GM12878 (cell line): ENCODE data around the gene PNMT. TPM values are rescaled to one million over a fixed set of nuclear protein-coding genes. Genes with fewer than 3 reads are reported as not detected.

Experiments used
- BACH1 ChIP-seq: fragments of 450-650 bp; IDR thresholded peaks from 2 replicates; pipeline ENCODE4 v1.6.1; 2017; ENCODE audit warnings: mild to moderate bottlenecking, borderline replicate concordance
- BCL11A ChIP-seq: IDR thresholded peaks from 2 replicates; pipeline ENCODE4 v1.6.1; 2011; ENCODE audit warnings: low read depth, low read length
- CBFB ChIP-seq: IDR thresholded peaks from 2 replicates; pipeline ENCODE4 v1.6.1; 2016; ENCODE audit warnings: antibody characterized with exemption, low read depth
- CBX3 ChIP-seq: fragments of 200-600 bp; sonication (generic); IDR thresholded peaks from 2 replicates; pipeline ENCODE4 v1.6.1; 2016; ENCODE audit warnings: low read depth, borderline replicate concordance
- CBX5 ChIP-seq: sonication (generic); IDR thresholded peaks from 2 replicates; pipeline ENCODE4 v1.6.1; 2016; ENCODE audit warnings: low read depth, moderate library complexity, mild to moderate bottlenecking, inconsistent platforms
- CEBPB ChIP-seq, 2 experiments: fragments of 150-350 bp in 1 of 2; IDR thresholded peaks; 2 replicates each; pipeline ENCODE4 v1.6.1; 2012 to 2014; ENCODE audit warnings: low read depth in 2 of 2, low read length in 2 of 2, borderline replicate concordance in 1 of 2, inconsistent platforms in 1 of 2
- CHD2 ChIP-seq: IDR thresholded peaks from 2 replicates; pipeline ENCODE4 v1.6.1; 2011; ENCODE audit warnings: low read depth, low read length, improper control_type of control experiment, borderline replicate concordance
- CHD4 ChIP-seq: fragments of 200-600 bp; sonication (generic); IDR thresholded peaks from 2 replicates; pipeline ENCODE4 v1.6.1; 2016; ENCODE audit warnings: mild to moderate bottlenecking
- CREM ChIP-seq: IDR thresholded peaks from 2 replicates; pipeline ENCODE4 v1.6.1; 2014; ENCODE audit warnings: antibody characterized with exemption, low read depth
- EED ChIP-seq: sonication (generic); IDR thresholded peaks from 2 replicates; pipeline ENCODE4 v1.6.1; 2016; ENCODE audit warnings: antibody characterized with exemption, low read depth
- IRF4 ChIP-seq: IDR thresholded peaks from 2 replicates; pipeline ENCODE4 v1.6.1; 2011; ENCODE audit warnings: low read depth, low read length
- JUNB ChIP-seq: IDR thresholded peaks from 2 replicates; pipeline ENCODE4 v1.6.1; 2016; ENCODE audit warnings: antibody characterized with exemption, mild to moderate bottlenecking
- MLLT1 ChIP-seq: fragments of 450-650 bp; IDR thresholded peaks from 2 replicates; pipeline ENCODE4 v1.6.1; 2016; ENCODE audit warnings: mild to moderate bottlenecking
- NR2F1 ChIP-seq: fragments of 450-650 bp; conservative IDR thresholded peaks from 2 replicates; pipeline ENCODE4 v1.6.1; 2017; ENCODE audit warnings: mild to moderate bottlenecking
- PAX5 ChIP-seq: IDR thresholded peaks from 2 replicates; pipeline ENCODE4 v1.6.1; 2011; ENCODE audit warnings: low read depth, low read length, borderline replicate concordance
- PAX8 ChIP-seq: fragments of 450-650 bp; IDR thresholded peaks from 2 replicates; pipeline ENCODE4 v1.6.1; 2017; ENCODE audit warnings: mild to moderate bottlenecking, moderate library complexity
- POLR2A ChIP-seq: IDR thresholded peaks from 2 replicates; pipeline ENCODE4 v1.6.1; 2011; ENCODE audit warnings: low read depth, mild to moderate bottlenecking, low read length
- RB1 ChIP-seq: fragments of 450-650 bp; formaldehyde crosslinking; IDR thresholded peaks from 2 replicates; pipeline ENCODE4 v1.6.1; 2017; ENCODE audit warnings: mild to moderate bottlenecking, borderline replicate concordance
- RBBP5 ChIP-seq: fragments of 200-600 bp; sonication (generic); conservative IDR thresholded peaks from 2 replicates; pipeline ENCODE4 v1.6.1; 2016
- RFX5 ChIP-seq: IDR thresholded peaks from 2 replicates; pipeline ENCODE4 v1.6.1; 2011; ENCODE audit warnings: low read depth, low read length, improper control_type of control experiment
- SIN3A ChIP-seq: IDR thresholded peaks from 2 replicates; pipeline ENCODE4 v1.6.1; 2012; ENCODE audit warnings: low read depth, low read length, improper control_type of control experiment
- SREBF1 ChIP-seq: IDR thresholded peaks from 2 replicates; pipeline ENCODE4 v1.6.1; 2012; ENCODE audit warnings: mild to moderate bottlenecking, low read length
- TAF1 ChIP-seq: IDR thresholded peaks from 2 replicates; pipeline ENCODE4 v1.6.1; 2011; ENCODE audit warnings: mild to moderate bottlenecking, low read depth, low read length, borderline replicate concordance
- TBL1XR1 ChIP-seq: IDR thresholded peaks from 2 replicates; pipeline ENCODE4 v1.6.1; 2012; ENCODE audit warnings: low read depth, low read length, improper control_type of control experiment
- YBX1 ChIP-seq: fragments of 450-650 bp; IDR thresholded peaks from 2 replicates; pipeline ENCODE4 v1.6.1; 2016; ENCODE audit warnings: antibody characterized with exemption
- YY1 ChIP-seq: IDR thresholded peaks from 2 replicates; pipeline ENCODE4 v1.6.1; 2011; ENCODE audit warnings: low read depth, mild to moderate bottlenecking, low read length
- ZBTB11 ChIP-seq: fragments of 450-650 bp; formaldehyde crosslinking; IDR thresholded peaks from 2 replicates; pipeline ENCODE4 v1.5.0; 2022; ENCODE audit warnings: mild to moderate bottlenecking, missing genetic modification characterization
- ZNF217 ChIP-seq: fragments of 450-650 bp; IDR thresholded peaks from 2 replicates; pipeline ENCODE4 v1.6.1; 2017; ENCODE audit warnings: antibody characterized with exemption, mild to moderate bottlenecking
- polyA plus RNA-seq, 11 experiments: library from polyadenylated mRNA; depleted of rRNA in 4 of 11; unstranded in 6 of 11; stranded (reverse) in 5 of 11; fragments of >200 nt; fragmentation: Nextera tagmentation in 4 of 11; fragmentation: Illumina TruSeq in 1 of 11; extraction: Ambion mirVana in 4 of 11; extraction: Trizol in 1 of 11; gene quantifications; 1 replicate in 1 of 11; 2 replicates in 10 of 11; pipeline versions ENCODE4 v1.2.1 to v1.2.3, GENCODE V29; 2011 to 2016; ENCODE audit warnings: inconsistent platforms in 2 of 11, missing spikeins in 2 of 11, low read depth in 1 of 11
- total RNA-seq, 4 experiments: library from RNA; depleted of rRNA in 3 of 4; stranded (reverse); fragments of >200 nt in 3 of 4; fragmentation: Illumina TruSeq in 1 of 4; extraction: Trizol in 1 of 4; gene quantifications; 2 replicates each; pipeline versions ENCODE4 v1.2.1 to v1.2.3, GENCODE V29; 2013 to 2021
- TF ChIP-seq, protein P1 (sequence below): IDR thresholded peaks from 2 replicates; pipeline ENCODE4 v1.6.1; 2012; ENCODE audit warnings: low read length, inconsistent platforms

PNMT gene
- total and polyA plus RNA-seq, 10 of the 15 experiments (the other 5 are each of a cell fraction or from before 2014, with no cell fraction given) = not detected

DNA sequence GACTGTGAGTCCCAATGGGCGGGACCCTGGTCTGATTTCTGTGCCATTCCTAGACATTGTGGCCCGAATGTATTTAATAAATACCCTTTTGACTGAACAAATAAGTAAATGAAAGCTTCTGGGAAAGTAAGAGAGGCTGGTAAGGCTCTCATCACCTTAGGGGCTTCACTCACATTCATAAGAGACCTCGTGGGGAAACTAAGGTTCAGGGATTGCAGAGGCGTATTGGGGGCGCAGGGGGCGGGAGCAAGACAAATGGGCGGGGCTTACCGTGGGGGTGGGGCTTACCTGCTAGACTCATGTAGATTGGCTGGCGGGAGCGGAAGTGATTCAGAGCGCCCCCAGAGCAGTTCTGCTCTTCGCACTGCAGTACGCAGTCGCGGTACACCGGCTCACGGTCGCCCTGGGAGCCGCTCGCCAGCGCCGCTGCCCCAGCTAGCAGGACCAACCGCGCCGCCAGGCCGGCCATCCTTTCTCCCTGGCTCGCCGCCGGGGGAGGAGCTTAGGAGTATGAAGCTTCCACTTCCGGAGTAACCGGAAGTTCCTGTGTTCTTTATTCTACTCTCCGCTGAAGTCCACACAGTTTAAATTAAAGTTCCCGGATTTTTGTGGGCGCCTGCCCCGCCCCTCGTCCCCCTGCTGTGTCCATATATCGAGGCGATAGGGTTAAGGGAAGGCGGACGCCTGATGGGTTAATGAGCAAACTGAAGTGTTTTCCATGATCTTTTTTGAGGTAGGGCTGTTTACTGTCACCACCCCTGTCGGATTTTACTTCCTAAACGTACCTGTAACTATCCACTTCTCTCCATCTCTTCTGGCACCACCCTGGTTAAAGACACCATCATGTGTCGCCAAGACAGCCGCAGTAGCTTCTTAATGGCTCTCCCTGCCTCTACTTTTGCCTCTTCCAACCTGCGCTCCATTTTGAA lies 19.6 kb downstream of the PNMT start, which contains the start of gene PGAP3 (continued):
- TF ChIP-seq ZBTB11 (CRISPR knock-in tag) = peak; percentile 79
- TF ChIP-seq ZNF217 = no peak
- TF ChIP-seq CBX3 = no peak
- peak; percentile 94 for TF ChIP-seq POLR2A
- TF ChIP-seq IRF4 = no peak
- TF ChIP-seq CEBPB (IDR thresholded peaks at IDR 0.05; ENCODE audit: borderline replicate concordance in 1 of 2, low read depth in 2 of 2, low read length in 2 of 2) = no peak
- peak; percentile 49; the same call in 1 of the 2 replicates for TF ChIP-seq BACH1
- TF ChIP-seq MLLT1 = no peak
- TF ChIP-seq, protein P1, sequence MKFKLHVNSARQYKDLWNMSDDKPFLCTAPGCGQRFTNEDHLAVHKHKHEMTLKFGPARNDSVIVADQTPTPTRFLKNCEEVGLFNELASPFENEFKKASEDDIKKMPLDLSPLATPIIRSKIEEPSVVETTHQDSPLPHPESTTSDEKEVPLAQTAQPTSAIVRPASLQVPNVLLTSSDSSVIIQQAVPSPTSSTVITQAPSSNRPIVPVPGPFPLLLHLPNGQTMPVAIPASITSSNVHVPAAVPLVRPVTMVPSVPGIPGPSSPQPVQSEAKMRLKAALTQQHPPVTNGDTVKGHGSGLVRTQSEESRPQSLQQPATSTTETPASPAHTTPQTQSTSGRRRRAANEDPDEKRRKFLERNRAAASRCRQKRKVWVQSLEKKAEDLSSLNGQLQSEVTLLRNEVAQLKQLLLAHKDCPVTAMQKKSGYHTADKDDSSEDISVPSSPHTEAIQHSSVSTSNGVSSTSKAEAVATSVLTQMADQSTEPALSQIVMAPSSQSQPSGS = no peak
- TF ChIP-seq RFX5 = no peak
- no peak for TF ChIP-seq CHD4
- no peak for TF ChIP-seq BCL11A
- peak; percentile 65; the same call in 1 of the 2 replicates for TF ChIP-seq RB1
- no peak for TF ChIP-seq CBX5
- TF ChIP-seq JUNB = no peak
- TF ChIP-seq TBL1XR1 = peak; percentile 12; the same call in 1 of the 2 replicates
- TF ChIP-seq RBBP5 = no peak
- TF ChIP-seq EED = no peak
- TF ChIP-seq PAX8 = no peak
- TF ChIP-seq CREM = peak; percentile 11; the same call in 1 of the 2 replicates
- TF ChIP-seq CHD2 = no peak
- no peak for TF ChIP-seq NR2F1
- TF ChIP-seq PAX5 = no peak
- TF ChIP-seq CBFB = no peak; the same call in 1 of the 2 replicates
- TF ChIP-seq TAF1 = peak; percentile 84
- peak; percentile 89 for TF ChIP-seq YY1
- peak; percentile 69; the same call in 1 of the 2 replicates for TF ChIP-seq SIN3A
- TF ChIP-seq SREBF1 = no peak
- TF ChIP-seq YBX1 = no peak
